Pancreas (tissue), 10 donors: Measurements from ENCODE around the gene ADCY1. TPM values are rescaled to one million over a fixed set of nuclear protein-coding genes. Genes with fewer than 3 reads are reported as not detected.

ENCODE experiments used
- ATAC-seq, 4 donors: fragments of 200-7000 bp; cut with Tn5 transposase; one replicate each; pipeline versions ENCODE4 v1.8.0 to v1.9.1; 2020; ENCODE audit warnings: mild to moderate bottlenecking in 4 of 4, moderate library complexity in 4 of 4
- DNase-seq, 6 donors: peaks; one replicate each; pipeline ENCODE4 v3.0.0-alpha.2; 2020
- FAIRE-seq: peaks from 2 replicates; lab custom pipeline; 2012; peaks lifted over from hg19 to GRCh38; lab: Jason Lieb, UNC
- H3K27ac ChIP-seq, 4 donors: fragments of 200-600 bp; sonication (generic); 1 replicate in 3 of 4; 2 replicates in 1 of 4; pipeline versions ENCODE4 v1.5.0 to v1.8.0; 2020
- H3K27me3 ChIP-seq, 4 donors: fragments of 200-600 bp; one replicate each; pipeline ENCODE4 v1.8.0; 2021
- H3K36me3 ChIP-seq, 3 donors: fragments of 200-600 bp; sonication (generic) in 1 of 3; one replicate each; pipeline versions ENCODE4 v1.5.0 to v1.8.0; 2020 to 2021
- H3K4me1 ChIP-seq, 3 donors: fragments of 200-600 bp; one replicate each; pipeline ENCODE4 v1.8.0; 2021
- H3K4me3 ChIP-seq, 4 donors: fragments of 200-600 bp; sonication (generic) in 2 of 4; one replicate each; pipeline versions ENCODE4 v1.5.0 to v1.8.0; 2020 to 2021
- H3K9me3 ChIP-seq, 4 donors: fragments of 200-600 bp; one replicate each; pipeline ENCODE4 v1.8.0; 2021
- CTCF ChIP-seq, 4 donors: fragments of 200-600 bp; sonication (generic) in 3 of 4; IDR thresholded peaks; one replicate each; pipeline versions ENCODE4 v1.5.0 to v1.8.0; 2021; ENCODE audit warnings: antibody characterized with exemption in 4 of 4
- WGBS, 2 donors: extraction: QIAGEN DNeasy Blood & Tissue Kit; methylation state at CpG; one replicate each; pipeline ENCODE4 v1.1.7; 2013; 5-methylcytosine and 5-hydroxymethylcytosine counted together
- intact Hi-C, 3 donors: fragments of 100-400 bp; cut with DNase I; formaldehyde crosslinking; loops; one replicate each; pipeline versions ENCODE4 v1.11.1 to v1.14.2; 2022
- polyA plus RNA-seq, 2 donors: library from polyadenylated mRNA; stranded (reverse); fragments of 200-250 nt; gene quantifications; one replicate each; pipeline ENCODE4 v1.2.3, GENCODE V29; 2013
- total RNA-seq, 6 donors: library from RNA; stranded (reverse); fragmentation: NEBNext Ultra II Directional in 4 of 6; extraction: Animal tissue kit (Norgen Biotek cat#: 25700) in 4 of 6; gene quantifications; one replicate each; pipeline versions ENCODE4 v1.2.1 to v1.2.4, GENCODE V29; 2021 to 2023
- donor health status: healthy with polysubstance abuse.
- donor health status: DM: no; HTN: no; CAD: no; lungs with moderate emphysema.
- donor health status: DM: no; HTN: no; CAD: no.
- donor health status: control.
- donor health status: control.
- donor health status: Bipolar disorder and iron deficiency.
- donor health status: DM: yes; HTN: yes; CAD: no.
- donor health status: DM: no; HTN: no; CAD: no.
- donor health status: DM: no; HTN: no; CAD: no.
- donor health status: DM: yes; HTN: yes; CAD: no.

The ADCY1 gene
- total and polyA plus RNA-seq, 8 donors = 1.0 to 5.8 (median 4.2) TPM

- H3K36me3 ChIP-seq = no peaks in the 10 kb centered on the region
- WGBS, 2 donors = 86 to 88% methylated on average over 18 of the region's 18 CpGs
- no peaks in the 10 kb centered on the region for H3K27me3 ChIP-seq
- H3K4me3 ChIP-seq = no peak overlapping the region
- no peak for DNase-seq
- TF ChIP-seq CTCF (IDR thresholded peaks at IDR 0.05) = no peak
- no peaks in the 10 kb centered on the region for H3K4me1 ChIP-seq
- H3K27ac ChIP-seq = no peak overlapping the region
- intact Hi-C loops = no loop called here
- no peak for FAIRE-seq
- no peak for ATAC-seq
- H3K9me3 ChIP-seq = no peaks in the 10 kb centered on the region
Observed at GRCh38 chr7:45701701-45702510, 127.7 kb downstream of the ADCY1 start.

GRCh38 chr7:45702751-45703150, 128.6 kb downstream of the ADCY1 start:
- FAIRE-seq = no peak
- DNase-seq = peak in 2 of 6 donors; percentile 2 to 6
- H3K4me1 ChIP-seq = no peaks in the 10 kb centered on the region
- no peak for ATAC-seq
- H3K4me3 ChIP-seq = no peak overlapping the region
- WGBS, 2 donors = 91% methylated on average over 5 of the region's 5 CpGs
- TF ChIP-seq CTCF (IDR thresholded peaks at IDR 0.05) = no peak
- intact Hi-C loops = no loop called here
- H3K27ac ChIP-seq = no peak overlapping the region
- no peaks in the 10 kb centered on the region for H3K36me3 ChIP-seq
- no peaks in the 10 kb centered on the region for H3K27me3 ChIP-seq
- no peaks in the 10 kb centered on the region for H3K9me3 ChIP-seq

- Histone ChIP-seq H3K36me3 (no peaks in the 10 kb centered on the region), H3K9me3 (no peaks in the 10 kb centered on the region), H3K27ac (no peak overlapping the region), H3K4me3 (no peak overlapping the region), H3K4me1 (no peaks in the 10 kb centered on the region), H3K27me3 (no peaks in the 10 kb centered on the region)
- 91 to 92% methylated on average over 20 of the region's 20 CpGs for WGBS, 2 donors
- intact Hi-C loops = no loop called here
- no peak for TF ChIP-seq CTCF (IDR thresholded peaks at IDR 0.05)
- peak in 1 of 6 donors; percentile 30 for DNase-seq
- ATAC-seq = no peak
- FAIRE-seq = no peak
Observed at GRCh38 chr7:45703373-45703821, 129.2 kb downstream of the ADCY1 start.

- Histone ChIP-seq H3K36me3 (no peaks in the 10 kb centered on the region), H3K9me3 (no peaks in the 10 kb centered on the region), H3K27ac (no peak overlapping the region), H3K27me3 (no peaks in the 10 kb centered on the region), H3K4me1 (no peaks in the 10 kb centered on the region), H3K4me3 (no peak overlapping the region)
- WGBS, 2 donors = 90 to 93% methylated on average over 13 of the region's 13 CpGs
- FAIRE-seq = no peak
- no peak for ATAC-seq
- intact Hi-C loops = no loop called here
- no peak for TF ChIP-seq CTCF (IDR thresholded peaks at IDR 0.05)
- peak in 2 of 6 donors; percentile 2 to 35 for DNase-seq
Observed at GRCh38 chr7:45703911-45704682, 129.9 kb downstream of the ADCY1 start.
